Measurements from ENCODE around the gene PTGES.
"Not testable (repeated sequence)": the region's sequence is repeated elsewhere in the genome, so short reads cannot be mapped to it uniquely, and the experiment has no call there.

Gene PTGES

GRCh38 chr9:129751841-129752801 is 721 bp downstream of the PTGES start:
- DNase-seq (ENCODE audit: insufficient read length, low spot score): no peak
- no peak for TF ChIP-seq CTCF (IDR thresholded peaks at IDR 0.05; ENCODE audit: insufficient read depth, missing control alignments)
- FAIRE-seq: no peak

GRCh38 chr9:129750013-129750638 is 2.7 kb downstream of the PTGES start:
- DNase-seq (ENCODE audit: insufficient read length, low spot score): no peak
- FAIRE-seq: no peak
- TF ChIP-seq CTCF (IDR thresholded peaks at IDR 0.05; ENCODE audit: insufficient read depth, missing control alignments): no peak

GRCh38 chr9:129749575-129749974 is 3.3 kb downstream of the PTGES start:
- no peak for TF ChIP-seq CTCF (IDR thresholded peaks at IDR 0.05; ENCODE audit: insufficient read depth, missing control alignments)
- no peak for DNase-seq (ENCODE audit: insufficient read length, low spot score)
- FAIRE-seq: no peak

GRCh38 chr9:129749052-129749451 is 3.8 kb downstream of the PTGES start:
- not testable (repeated sequence) for DNase-seq (ENCODE audit: insufficient read length, low spot score); FAIRE-seq

- no peak for FAIRE-seq
- no peak for DNase-seq (ENCODE audit: insufficient read length, low spot score)
- TF ChIP-seq CTCF (IDR thresholded peaks at IDR 0.05; ENCODE audit: insufficient read depth, missing control alignments): no peak
Measured at GRCh38 chr9:129748249-129748648, 4.6 kb downstream of the PTGES start.

GRCh38 chr9:129746092-129746777 is 6.6 kb downstream of the PTGES start:
- no peak for TF ChIP-seq CTCF (IDR thresholded peaks at IDR 0.05; ENCODE audit: insufficient read depth, missing control alignments)
- DNase-seq (ENCODE audit: insufficient read length, low spot score): no peak
- FAIRE-seq: no peak

GRCh38 chr9:129745200-129745599 is 7.6 kb downstream of the PTGES start:
- no peak for FAIRE-seq
- no peak for DNase-seq (ENCODE audit: insufficient read length, low spot score)
- TF ChIP-seq CTCF (IDR thresholded peaks at IDR 0.05; ENCODE audit: insufficient read depth, missing control alignments): no peak
